ENCODE measurements around the gene SAMD14.

The SAMD14 gene

GRCh38 chr17:50147841-50148225 lies 17.9 kb upstream of the SAMD14 start:
- DNase-seq, result no peak

- no peak for DNase-seq
These were observed 17.1 kb upstream of the SAMD14 start for GRCh38 chr17:50146927-50147665.

- DNase-seq, result no peak
These were observed 16.4 kb upstream of the SAMD14 start for GRCh38 chr17:50146230-50146926.

- no peak for DNase-seq
These were observed 15.7 kb upstream of the SAMD14 start for GRCh38 chr17:50145532-50146229.

- no peak for DNase-seq
These were observed 15.0 kb upstream of the SAMD14 start for GRCh38 chr17:50144845-50145531.

- no peak for DNase-seq
These were observed 14.4 kb upstream of the SAMD14 start for GRCh38 chr17:50144355-50144754.

- DNase-seq, result no peak
These were observed 13.7 kb upstream of the SAMD14 start for GRCh38 chr17:50143461-50144176.

GRCh38 chr17:50141745-50142110 lies 11.8 kb upstream of the SAMD14 start:
- DNase-seq, result no peak

GRCh38 chr17:50141026-50141744 lies 11.2 kb upstream of the SAMD14 start:
- no peak for DNase-seq

- DNase-seq, result peak; percentile 77
These were observed 10.3 kb upstream of the SAMD14 start for GRCh38 chr17:50139950-50140885.

- DNase-seq, result no peak
These were observed 9.3 kb upstream of the SAMD14 start for GRCh38 chr17:50139185-50139783.

GRCh38 chr17:50137042-50137441 lies 7.1 kb upstream of the SAMD14 start:
- DNase-seq, result no peak

GRCh38 chr17:50136096-50136687 lies 6.2 kb upstream of the SAMD14 start:
- DNase-seq, result no peak

GRCh38 chr17:50135316-50136095 lies 5.5 kb upstream of the SAMD14 start:
- DNase-seq, result no peak

- DNase-seq, result no peak
These were observed 4.5 kb upstream of the SAMD14 start for GRCh38 chr17:50134206-50135110.

GRCh38 chr17:50133769-50134099 lies 3.8 kb upstream of the SAMD14 start:
- DNase-seq, result no peak

GRCh38 chr17:50133028-50133768 lies 3.2 kb upstream of the SAMD14 start:
- no peak for DNase-seq

Data from stimulated activated CD4-positive, alpha-beta T cell treated with anti-CD3 and anti-CD28 coated beads, Interleukin-12 subunit alpha, Interleukin-12 subunit beta, amount 100 ng/mL, for 4 hours (primary cell).